ENCODE results near the gene KCNJ6. TPM values are rescaled to one million over a fixed set of nuclear protein-coding genes. Genes with fewer than 3 reads are reported as not detected.

KCNJ6 gene
- total and polyA plus RNA-seq, 7 donors = under 0.01 to 0.01 TPM; not detected in 5

- Histone ChIP-seq H3K4me1 (no peaks in the 10 kb centered on the region), H3K36me3 (ENCODE audit: insufficient read depth in 1 of 2, low read depth in 1 of 2) (no peaks in the 10 kb centered on the region), H3K4me3 (no peak overlapping the region), H3K9me3 (peaks cover 12% of the 10 kb centered on the region), H3K27me3 (ENCODE audit: insufficient read depth in 3 of 3, low read length in 2 of 3) (peaks cover 0 to 2% (median 0%) of the 10 kb centered on the region in 3 donors), H3K27ac (no peak overlapping the region)
- intact Hi-C loops (cut with DNase I) = no loop called here
- TF ChIP-seq CTCF (IDR thresholded peaks at IDR 0.05) = no peak
- ATAC-seq = no peak
- no peak for DNase-seq
- WGBS, 3 donors = 73 to 78% (median 77%) methylated on average over 9 of the region's 9 CpGs
Observed at GRCh38 chr21:37937668-37938067, 21.4 kb upstream of the KCNJ6 start.

GRCh38 chr21:37936010-37936785, 19.9 kb upstream of the KCNJ6 start:
- ATAC-seq (no peak), DNase-seq (no peak)
- WGBS, 3 donors = 79 to 91% (median 81%) methylated on average over 4 of the region's 4 CpGs
- Histone ChIP-seq H3K4me3 (no peak overlapping the region), H3K4me1 (no peaks in the 10 kb centered on the region), H3K9me3 (peaks cover 12% of the 10 kb centered on the region), H3K36me3 (ENCODE audit: insufficient read depth in 1 of 2, low read depth in 1 of 2) (no peaks in the 10 kb centered on the region), H3K27ac (no peak overlapping the region), H3K27me3 (ENCODE audit: insufficient read depth in 3 of 3, low read length in 2 of 3) (peaks cover 0 to 2% (median 0%) of the 10 kb centered on the region in 3 donors)
- no peak for TF ChIP-seq CTCF (IDR thresholded peaks at IDR 0.05)
- intact Hi-C loops (cut with DNase I) = no loop called here

- Histone ChIP-seq H3K9me3 (peaks cover 6% of the 10 kb centered on the region), H3K4me1 (no peaks in the 10 kb centered on the region), H3K4me3 (no peak overlapping the region), H3K27me3 (ENCODE audit: insufficient read depth in 3 of 3, low read length in 2 of 3) (peaks cover 0 to 2% (median 0%) of the 10 kb centered on the region in 3 donors), H3K27ac (no peak overlapping the region), H3K36me3 (ENCODE audit: insufficient read depth in 1 of 2, low read depth in 1 of 2) (no peaks in the 10 kb centered on the region)
- no peak for ATAC-seq
- WGBS, 3 donors = 87 to 92% (median 91%) methylated on average over 2 of the region's 2 CpGs
- intact Hi-C loops (cut with DNase I) = no loop called here
- TF ChIP-seq CTCF (IDR thresholded peaks at IDR 0.05) = no peak
- DNase-seq = no peak
Observed at GRCh38 chr21:37932936-37933335, 16.7 kb upstream of the KCNJ6 start.

- Histone ChIP-seq H3K36me3 (ENCODE audit: insufficient read depth in 1 of 2, low read depth in 1 of 2) (no peaks in the 10 kb centered on the region), H3K27me3 (ENCODE audit: insufficient read depth in 3 of 3, low read length in 2 of 3) (no peaks in the 10 kb centered on the region), H3K27ac (no peak overlapping the region), H3K4me3 (no peak overlapping the region), H3K9me3 (peaks cover under 1% of the 10 kb centered on the region), H3K4me1 (no peaks in the 10 kb centered on the region)
- intact Hi-C loops (cut with DNase I) = no loop called here
- WGBS, 3 donors = 76 to 82% (median 78%) methylated on average over 3 of the region's 3 CpGs
- no peak for TF ChIP-seq CTCF (IDR thresholded peaks at IDR 0.05)
- DNase-seq (no peak), ATAC-seq (no peak)
Observed at GRCh38 chr21:37927711-37928110, 11.5 kb upstream of the KCNJ6 start.
